ENCODE data around the gene MICAL2.
A peak's percentile ranks its signal among the peaks of the same experiment; 100 is the strongest.

Gene MICAL2

GRCh38 chr11:12132790-12133145 is 22.4 kb downstream of the MICAL2 start:
- H3K4me3 ChIP-seq (ENCODE audit: low read depth, low read length), result no peak overlapping the region
- in situ Hi-C loops (cut with HindIII; ENCODE audit: low sequenced_read_pairs), result no loop called here
- TF ChIP-seq CTCF (IDR thresholded peaks at IDR 0.05; ENCODE audit: low read depth, low read length), result no peak
- no peak for DNase-seq (ENCODE audit: low read depth, low spot score)

DNA sequence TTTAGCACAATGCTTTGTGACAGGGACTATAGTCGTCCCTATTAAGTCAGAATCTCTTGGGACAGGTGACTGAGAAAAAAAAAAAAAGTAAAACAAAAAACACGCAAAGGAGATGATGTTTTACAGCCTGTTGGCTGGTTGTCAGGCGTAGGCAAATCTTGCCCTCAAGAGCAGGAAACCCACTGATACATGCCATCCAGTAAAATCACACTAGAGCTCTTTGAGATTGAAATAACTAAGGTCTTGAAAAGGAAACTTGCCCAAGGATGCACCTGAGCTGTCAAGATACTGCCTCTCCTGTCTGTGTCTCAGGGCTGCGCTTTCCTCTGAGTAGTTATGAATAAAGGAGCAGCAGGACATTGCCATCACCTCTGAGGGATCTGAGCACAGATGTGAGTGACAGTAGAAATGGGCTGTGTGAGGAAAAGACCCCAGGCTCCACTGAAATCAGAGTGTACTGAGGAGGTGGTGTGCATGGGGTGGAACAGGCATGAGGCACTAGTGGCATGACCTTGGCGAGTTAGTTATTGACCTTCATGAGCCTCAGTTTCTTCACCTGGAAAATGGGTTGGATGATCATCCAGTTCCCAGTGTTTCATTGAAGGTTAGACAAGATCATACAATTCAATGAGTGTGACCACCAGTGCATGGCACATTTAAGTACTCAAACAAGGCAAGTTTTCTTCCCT is 23.3 kb downstream of the MICAL2 start:
- TF ChIP-seq CTCF (IDR thresholded peaks at IDR 0.05; ENCODE audit: low read depth, low read length), result no peak
- in situ Hi-C loops (cut with HindIII; ENCODE audit: low sequenced_read_pairs), result no loop called here
- no peak for DNase-seq (ENCODE audit: low read depth, low spot score)
- H3K4me3 ChIP-seq (ENCODE audit: low read depth, low read length), result no peak overlapping the region

GRCh38 chr11:12134236-12134585 is 23.8 kb downstream of the MICAL2 start:
- H3K4me3 ChIP-seq (ENCODE audit: low read depth, low read length), result no peak overlapping the region
- DNase-seq (ENCODE audit: low read depth, low spot score), result no peak
- in situ Hi-C loops (cut with HindIII; ENCODE audit: low sequenced_read_pairs), result no loop called here
- TF ChIP-seq CTCF (IDR thresholded peaks at IDR 0.05; ENCODE audit: low read depth, low read length), result no peak

DNA sequence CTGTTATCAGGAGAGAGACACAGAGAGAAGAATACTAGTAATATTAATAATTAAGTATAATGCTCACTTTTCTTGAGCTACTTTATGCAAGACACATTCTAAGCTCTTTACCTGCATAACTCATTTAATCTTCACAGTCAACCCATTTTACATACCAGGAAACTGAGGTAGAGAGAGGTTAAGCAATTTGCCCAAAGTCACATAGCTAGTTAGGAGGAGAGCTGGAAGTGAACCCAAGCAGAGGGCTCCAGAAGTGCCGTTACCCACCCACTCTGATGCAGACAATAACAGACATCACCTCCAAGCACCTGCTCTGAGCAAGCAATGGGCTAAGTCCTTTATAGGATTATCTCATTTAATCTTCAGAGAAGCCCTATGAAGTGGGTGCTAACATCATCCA is 24.8 kb downstream of the MICAL2 start:
- DNase-seq (ENCODE audit: low read depth, low spot score), result no peak
- in situ Hi-C loops (cut with HindIII; ENCODE audit: low sequenced_read_pairs), result no loop called here
- no peak for TF ChIP-seq CTCF (IDR thresholded peaks at IDR 0.05; ENCODE audit: low read depth, low read length)
- no peak overlapping the region for H3K4me3 ChIP-seq (ENCODE audit: low read depth, low read length)

- in situ Hi-C loops (cut with HindIII; ENCODE audit: low sequenced_read_pairs), result no loop called here
- no peak overlapping the region for H3K4me3 ChIP-seq (ENCODE audit: low read depth, low read length)
- no peak for TF ChIP-seq CTCF (IDR thresholded peaks at IDR 0.05; ENCODE audit: low read depth, low read length)
- DNase-seq (ENCODE audit: low read depth, low spot score), result no peak
Measured at GRCh38 chr11:12137005-12137690, 26.8 kb downstream of the MICAL2 start.

DNA sequence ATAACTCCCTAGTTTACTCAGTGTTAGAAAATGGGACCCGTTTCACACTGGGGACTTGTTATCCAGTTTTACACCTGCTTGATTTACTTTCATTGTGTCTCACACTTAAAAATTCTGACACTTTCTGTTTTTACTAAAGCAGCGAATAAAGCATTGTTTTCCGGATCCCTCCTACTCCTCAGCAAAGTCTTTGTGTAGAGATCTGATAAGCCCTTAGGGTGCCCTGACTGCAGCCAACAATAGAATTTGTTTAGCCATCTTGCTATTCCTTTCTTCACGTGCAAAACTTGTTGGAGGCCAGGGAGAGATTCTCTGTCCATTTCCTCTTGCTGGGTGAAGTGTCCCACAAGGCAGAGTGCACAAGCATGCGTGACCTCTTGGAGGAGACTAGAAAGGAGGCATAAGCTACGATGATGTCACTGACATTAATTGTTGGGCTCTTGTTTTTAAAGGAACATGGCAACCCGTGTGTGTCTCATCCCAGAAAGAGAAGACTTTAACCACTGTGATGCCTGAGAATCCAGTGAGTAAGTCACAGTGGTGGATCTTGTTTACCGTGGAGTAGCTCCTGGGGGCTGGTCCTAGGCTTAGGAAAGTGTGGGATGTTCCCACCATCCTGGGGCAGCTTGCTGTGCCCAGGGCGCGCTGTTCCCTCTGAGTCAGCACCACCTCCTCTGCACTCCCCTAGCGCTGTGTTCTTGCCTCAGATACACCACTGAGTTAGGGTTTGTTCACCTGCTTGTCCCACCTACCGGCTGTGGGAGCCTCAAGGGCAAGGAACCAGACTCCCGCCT is 27.7 kb downstream of the MICAL2 start:
- no peak overlapping the region for H3K4me3 ChIP-seq (ENCODE audit: low read depth, low read length)
- in situ Hi-C loops (cut with HindIII; ENCODE audit: low sequenced_read_pairs), result no loop called here
- peak; percentile 99 for DNase-seq (ENCODE audit: low read depth, low spot score)
- no peak for TF ChIP-seq CTCF (IDR thresholded peaks at IDR 0.05; ENCODE audit: low read depth, low read length)
